Stimulated activated CD4-positive, alpha-beta T cell treated with anti-CD3 and anti-CD28 coated beads, Interleukin-4, amount 100 ng/mL, for 4 hours (primary cell): Measurements from ENCODE around the gene USP10.

Experiments
- DNase-seq, 2 experiments: peaks; one replicate each; pipeline ENCODE4 v3.0.0-alpha.2; 2020

The USP10 gene

DNA sequence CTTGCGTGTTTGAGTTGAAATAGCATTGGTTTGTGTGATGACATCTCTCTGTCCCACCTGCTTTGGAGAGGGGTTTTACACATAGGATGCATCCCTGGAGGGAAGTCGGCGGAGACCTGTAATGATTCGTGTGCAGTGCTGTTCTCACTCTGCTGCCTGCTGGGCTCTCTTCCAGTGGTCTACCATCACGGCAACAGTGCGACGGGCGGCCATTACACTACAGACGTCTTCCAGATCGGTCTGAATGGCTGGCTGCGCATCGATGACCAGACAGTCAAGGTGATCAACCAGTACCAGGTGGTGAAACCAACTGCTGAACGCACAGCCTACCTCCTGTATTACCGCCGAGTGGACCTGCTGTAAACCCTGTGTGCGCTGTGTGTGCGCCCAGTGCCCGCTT lies 78.9 kb downstream of the USP10 start:
- no peak for DNase-seq

DNA sequence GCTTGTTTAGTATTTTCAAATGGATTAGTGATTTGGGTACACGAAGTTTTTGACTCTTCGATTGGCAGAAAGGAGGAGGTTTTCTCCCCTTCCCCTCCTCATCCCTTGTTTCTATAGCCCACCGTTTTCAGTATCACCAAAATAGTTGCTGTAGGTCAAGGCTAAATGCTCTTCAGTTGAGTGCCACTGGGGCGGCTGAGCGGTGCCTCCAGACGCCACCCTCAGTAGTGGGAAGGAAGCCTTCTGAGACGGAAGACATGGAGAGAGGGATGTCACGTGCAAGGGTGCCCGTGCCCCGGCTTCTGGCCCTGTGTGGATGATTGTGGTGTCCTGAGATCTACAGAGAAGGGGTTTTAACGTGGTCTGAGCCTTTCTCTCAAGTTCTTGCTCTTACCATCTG lies 80.3 kb downstream of the USP10 start:
- DNase-seq = no peak

DNA sequence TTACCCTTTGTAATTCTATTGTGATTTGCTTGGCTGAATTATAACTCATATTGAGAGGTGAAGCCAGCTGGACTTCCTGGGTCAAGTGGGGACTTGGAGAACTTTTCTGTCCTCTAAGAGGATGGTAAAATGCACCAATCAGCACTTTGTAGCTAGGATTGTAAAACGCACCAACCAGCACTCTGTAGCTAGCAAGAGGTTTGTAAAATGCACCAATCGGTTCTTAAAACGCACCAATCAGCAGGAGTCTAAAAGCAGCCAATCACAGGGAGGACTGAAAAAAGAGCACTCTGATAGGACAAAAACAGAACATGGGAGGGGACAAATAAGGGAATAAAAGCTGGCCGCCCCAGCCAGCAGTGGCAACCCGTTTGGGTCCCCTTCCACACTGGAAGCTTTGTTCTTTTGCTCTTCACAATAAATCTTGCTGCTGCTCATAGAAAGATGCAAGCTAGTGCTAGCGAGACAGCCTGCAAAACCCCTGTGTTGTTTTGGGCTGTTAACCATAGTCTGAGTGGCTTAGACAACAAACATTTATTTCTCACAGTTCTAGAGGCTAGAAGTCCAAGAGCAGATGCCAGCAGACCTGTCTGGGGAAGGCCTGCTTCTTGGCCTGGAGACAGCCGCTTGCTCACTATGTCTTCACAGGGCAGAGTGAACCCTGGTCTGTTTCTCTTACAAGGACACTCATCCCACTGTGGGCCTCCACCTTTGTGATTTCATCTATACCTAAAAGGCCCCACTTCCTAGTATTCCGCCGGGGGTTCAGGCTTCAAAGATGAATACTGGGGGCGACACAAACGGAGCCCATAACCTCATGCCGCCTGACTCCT lies 81.0 kb downstream of the USP10 start:
- DNase-seq = no peak

DNA sequence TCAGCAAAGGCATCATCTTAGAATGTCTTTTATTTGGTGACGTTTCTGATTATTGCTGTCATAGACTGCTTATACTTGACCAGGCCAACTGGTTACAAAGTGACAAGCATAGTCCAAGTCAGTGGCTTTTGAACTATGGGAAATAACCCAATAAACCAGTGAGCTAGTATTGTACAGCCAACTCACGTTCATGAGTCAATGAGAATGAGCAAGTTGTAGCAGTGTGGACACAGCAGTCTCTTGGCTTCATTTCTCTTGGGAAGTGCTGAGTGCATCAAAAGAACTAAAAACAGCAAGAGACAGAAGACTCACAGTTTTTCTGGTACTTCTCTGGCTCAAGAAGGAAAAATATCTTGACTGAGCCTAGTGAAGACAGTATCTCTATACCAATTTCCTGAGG lies 83.0 kb downstream of the USP10 start:
- no peak for DNase-seq

DNA sequence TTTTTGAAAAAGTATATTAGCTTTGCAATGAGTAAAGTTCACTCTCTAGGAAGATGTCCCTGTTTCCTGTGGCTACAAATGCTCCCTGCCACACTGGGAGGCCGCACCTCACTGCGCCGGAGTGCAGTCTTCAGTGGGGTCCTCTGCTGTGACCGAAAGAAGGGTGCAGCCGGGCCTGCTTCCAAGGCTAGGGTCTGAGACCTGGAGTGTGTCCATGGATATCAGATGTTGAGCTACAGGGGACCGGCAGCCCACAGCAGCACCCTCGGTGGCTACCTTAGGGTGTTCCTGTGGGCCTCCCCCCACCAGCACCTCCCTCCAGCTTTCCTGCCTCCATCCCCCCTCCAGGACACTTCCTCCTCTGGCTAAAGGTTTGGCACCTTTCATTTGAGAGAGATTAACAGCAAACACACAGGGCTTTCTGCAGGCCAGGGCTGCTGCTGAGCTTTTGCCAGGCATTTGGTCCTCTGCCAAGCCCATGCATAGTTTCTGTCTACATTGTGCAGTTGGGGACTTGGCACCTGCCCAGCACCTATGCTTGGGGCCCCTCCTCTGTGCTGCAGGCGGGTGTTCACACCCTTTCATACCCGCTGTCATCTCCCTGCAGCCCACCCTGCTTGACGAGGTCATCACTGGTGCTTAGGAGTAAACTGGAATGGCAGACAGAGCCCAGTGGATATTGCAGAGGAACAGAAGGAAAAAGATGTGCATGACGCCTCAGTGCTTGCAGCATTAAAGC lies 86.2 kb downstream of the USP10 start:
- no peak for DNase-seq

DNA sequence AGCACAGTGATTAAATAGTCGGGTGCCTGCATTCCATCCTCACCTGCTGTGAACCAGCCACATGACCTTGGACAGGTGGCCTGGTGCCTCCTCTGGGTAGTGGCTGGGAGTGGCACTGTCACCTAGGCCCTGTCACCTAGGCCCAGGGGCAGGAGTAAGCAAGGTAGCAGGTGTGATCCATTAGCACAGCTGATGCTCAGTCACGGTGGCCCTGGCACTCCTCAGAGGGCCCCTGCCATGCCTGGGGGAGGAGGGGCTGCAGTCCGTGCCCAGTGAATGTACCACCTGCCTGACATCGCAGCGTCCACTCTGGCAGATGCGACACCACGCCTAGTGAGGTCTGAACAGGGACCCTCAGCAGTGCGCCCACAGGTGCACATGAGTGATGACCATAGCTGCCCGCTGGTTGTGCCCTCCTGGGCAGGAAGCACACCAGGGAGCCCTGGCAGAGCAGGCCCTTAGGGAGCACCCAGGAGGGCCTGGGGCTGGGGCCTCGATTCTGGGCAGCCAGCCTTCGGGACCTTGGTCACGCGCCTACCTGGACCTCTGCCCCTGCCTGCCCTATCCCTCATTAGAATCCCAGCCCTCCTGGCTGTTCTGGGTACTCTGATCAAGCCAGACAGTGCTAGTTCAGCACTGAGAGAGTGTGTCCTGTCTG lies 86.9 kb downstream of the USP10 start:
- no peak for DNase-seq

DNA sequence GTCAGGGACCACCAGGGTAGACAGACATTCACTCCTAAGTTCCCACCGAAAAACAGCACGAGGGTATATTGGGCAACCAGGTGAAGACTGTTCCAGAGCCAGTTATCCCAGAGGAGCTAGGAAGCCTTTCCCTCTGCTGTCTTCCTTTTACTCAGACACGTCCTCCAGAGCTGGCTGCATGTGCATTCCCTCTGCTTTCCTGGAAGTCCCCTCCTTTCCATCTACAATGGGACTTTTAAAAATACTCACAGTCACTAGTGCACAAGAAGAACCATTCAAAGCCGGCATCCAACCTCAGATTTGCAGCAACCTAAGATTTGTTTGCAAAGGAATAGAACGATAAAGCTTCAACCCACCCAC lies 87.4 kb downstream of the USP10 start:
- no peak for DNase-seq

DNA sequence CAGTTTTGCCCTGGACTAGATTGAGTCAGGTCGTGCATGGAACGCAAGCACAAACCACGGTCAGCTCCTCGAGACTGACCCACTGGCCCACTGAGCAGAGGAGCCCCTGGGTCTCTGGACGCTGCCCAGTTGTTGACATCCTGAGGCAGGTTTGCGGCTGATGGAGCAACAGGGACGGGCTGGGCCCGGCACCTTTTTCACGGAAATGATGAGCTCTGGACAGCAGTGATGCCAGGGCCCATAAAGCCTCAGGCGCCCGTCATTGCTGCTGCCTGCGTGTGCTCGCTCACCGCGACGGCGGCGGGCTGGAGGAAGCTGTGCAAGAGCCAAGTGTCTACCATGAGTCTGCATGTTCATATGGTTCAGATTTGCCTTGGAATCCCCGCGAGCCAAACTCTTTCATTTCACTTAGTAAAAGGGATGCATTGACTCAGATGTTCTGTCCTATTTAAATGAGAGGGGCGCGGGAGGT lies 89.2 kb downstream of the USP10 start:
- DNase-seq = no peak

DNA sequence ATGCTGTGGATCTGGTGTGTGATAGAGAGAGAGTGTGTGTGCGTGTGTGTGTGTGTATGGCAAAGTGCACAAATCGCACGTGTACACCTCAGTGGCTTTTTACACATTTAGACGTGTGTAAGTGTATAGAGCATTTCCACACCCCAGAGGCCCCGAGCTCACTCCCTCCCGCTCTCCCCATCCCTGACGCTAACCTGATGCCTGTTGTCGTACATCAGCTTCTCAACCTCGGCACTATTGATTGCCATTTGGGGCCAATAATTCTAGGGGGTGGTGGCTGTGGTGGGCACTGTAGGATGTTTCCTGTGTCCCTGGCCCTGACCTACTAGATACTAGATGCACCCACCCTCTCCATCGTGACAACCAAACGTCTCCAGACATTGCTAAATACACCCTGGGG lies 89.6 kb downstream of the USP10 start:
- no peak for DNase-seq

DNA sequence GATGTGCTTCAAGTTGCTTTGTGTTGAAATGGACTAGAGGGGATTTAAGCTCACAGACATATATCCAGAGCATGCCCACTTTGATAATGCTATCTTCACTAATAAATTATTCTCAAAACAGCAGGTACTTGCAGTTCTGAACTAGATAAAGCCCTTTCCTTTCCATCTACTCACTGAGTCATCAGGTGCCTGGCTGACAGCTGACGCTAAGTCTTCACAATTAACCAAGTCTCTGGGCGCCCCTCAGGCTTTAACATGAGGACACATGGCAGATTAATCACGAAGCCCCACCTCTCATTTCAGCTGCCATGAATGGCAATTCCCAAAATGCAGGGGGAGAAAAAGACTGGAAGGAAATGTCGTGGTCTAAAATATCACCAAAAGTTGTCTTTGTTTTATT lies 90.5 kb downstream of the USP10 start:
- DNase-seq = no peak

DNA sequence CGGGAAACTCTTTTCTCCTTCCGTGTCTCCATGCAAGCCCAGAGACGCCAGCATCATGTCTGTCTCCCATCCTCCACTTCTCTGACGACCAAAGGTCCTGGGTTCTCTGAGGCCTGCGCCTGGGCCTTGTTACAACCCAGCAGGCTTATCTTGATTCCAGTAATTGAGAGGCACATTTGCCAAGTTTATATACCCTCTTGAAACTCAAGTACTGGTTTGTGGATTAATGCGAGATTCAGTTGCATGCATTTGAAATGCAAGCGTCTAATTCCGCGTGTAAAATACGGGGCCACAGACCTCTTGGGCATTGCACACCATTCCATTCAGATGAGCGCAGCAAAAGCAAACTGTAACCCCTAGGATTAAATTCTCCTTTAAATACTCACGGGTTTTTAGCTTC lies 91.3 kb downstream of the USP10 start:
- DNase-seq = no peak

DNA sequence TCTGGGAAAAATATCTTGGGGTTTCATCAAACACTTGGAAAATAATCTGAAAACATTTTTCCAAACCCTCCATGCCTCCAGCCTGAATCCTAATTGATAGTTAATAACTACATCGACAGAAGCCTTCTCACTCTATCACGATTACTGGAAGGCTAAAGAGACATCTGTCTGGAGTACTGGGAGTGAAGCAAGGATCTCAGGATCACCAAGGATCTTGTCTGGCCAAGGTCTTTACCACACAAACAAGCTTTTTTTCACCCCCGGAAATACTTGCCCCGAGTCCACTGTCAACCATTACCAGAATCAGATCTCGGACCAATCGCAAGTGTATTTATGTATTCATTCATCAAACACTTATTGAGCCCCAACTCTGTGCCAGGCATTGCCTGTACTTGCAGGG lies 91.7 kb downstream of the USP10 start:
- DNase-seq = no peak

DNA sequence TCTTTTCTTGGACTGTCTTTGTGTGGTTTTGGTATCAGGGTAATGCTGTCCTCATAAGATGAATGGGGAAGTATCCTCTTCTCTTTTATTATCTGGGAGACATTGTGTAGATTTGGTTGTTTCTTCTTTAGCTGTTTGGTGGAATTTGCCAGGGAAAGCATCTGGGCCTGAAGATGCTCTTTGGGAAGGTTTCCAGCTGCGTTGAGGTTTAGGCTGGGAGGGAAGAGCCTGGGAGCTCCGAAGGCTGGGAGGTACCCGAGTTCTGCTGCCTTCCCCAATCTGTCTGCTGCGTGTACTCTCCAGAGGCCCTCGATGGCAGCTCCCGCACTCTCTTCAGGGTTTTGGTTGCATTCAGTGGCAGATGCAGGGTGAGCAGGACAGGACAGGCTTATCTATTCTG lies 94.4 kb downstream of the USP10 start:
- no peak for DNase-seq

DNA sequence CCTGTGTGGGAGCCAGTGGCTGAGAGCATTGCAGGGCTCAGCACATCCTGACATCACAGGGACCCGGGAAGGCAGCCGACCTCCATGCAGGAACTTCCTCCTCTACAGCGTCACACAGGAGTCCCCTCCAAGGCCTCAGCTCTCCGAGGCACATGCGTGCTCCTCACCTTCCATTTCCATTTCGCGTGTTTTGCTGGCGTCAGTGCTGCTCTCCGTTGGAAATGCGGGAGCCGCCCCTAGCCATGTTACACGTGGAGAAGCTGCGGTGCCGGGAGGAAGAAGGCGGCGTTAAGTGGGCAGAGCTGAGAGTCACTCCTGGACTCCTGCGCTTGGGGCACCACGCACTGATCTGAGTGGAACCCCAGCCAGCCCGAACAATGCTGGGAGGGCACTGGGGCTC lies 94.8 kb downstream of the USP10 start:
- DNase-seq = no peak

DNA sequence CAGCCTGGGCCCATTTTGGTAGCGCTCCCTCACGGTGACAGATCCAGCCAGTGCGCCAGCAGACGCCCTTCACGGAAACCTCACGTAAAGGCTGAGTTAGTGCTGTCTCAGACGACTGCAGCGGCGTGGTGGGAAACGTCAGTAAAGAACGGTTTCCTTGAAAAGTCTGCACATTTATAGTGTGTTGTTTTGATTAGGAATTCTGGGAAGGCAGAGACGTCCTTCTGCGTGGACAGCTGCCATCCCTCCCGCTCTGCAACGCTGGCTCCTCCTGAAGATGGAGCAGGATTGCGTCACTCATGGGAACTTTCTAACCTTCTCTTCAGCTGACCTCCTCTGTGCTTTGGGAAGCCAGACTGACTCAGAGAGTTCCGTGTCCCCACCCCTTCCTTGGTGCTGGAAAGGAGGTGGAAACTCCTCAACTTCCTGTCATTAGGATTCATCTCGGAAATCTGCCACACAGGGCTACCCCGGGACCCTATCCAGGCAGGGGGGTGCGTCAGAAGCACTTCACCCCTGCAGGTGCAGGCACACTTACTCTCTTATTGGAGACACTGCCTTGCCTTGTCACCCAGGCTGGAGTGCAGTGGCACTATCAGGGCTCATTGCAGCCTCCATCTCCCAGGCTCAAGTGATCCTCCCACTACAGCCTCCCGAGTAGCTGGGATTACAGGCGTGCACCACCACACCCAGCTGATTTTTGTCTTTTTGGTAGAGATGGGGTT lies 95.7 kb downstream of the USP10 start:
- DNase-seq = no peak

DNA sequence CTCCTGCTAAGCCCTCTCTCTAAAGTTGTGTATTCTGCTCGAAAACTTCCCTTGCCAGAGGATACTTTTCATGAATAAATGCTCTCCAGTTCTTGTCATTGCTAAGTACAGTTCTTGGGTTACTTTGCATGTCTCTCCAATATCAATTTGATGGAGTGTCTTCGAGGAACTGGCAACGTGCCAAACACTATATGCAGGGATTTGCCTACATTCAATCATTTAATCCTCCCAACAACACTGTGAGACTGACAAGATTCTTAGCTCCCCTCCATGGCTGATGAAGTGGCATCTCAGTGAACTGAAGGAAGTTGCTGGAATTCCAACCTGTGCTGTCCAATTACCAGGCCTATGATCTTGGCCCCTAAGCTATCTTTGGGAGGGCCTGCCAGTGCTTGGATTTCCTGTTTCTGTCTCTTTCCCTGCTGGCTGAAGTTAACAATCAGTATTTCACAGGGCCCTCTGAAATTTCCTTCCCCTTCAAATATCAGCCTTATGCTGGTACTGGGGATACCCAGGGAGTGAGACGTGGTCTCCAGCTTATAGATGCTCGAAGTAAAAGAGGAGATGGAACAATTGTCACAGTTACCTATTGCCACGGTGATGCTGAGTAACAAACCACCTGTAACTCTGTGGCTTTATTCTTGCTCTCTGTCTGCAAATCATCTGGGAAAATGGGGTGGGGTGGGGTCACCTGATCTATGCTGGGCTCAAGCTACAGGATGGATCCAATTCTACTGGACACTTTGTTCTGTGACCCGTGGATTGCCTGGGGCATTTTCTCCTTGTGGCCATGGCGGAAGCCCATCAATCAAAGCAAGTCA lies 100.6 kb downstream of the USP10 start:
- no peak for DNase-seq

DNA sequence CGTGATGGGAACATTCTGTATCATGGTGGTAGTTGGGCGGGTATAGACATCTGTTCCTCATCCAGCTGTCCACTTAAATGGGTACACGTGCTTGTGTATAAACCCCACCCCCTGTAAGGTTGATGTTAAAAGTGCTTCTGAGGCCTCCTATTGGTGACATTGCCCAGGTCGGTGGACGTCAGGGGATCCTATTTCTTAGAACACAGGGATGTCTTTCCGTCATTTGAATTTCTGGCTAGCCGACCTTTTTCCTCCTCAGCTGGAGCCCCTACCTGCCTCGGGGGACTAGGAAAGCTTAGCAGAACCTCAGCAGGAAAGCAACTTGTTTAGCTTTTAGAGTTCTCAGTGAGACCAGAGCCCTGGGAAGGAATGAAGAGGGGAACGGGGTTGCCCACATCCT lies 103.3 kb downstream of the USP10 start:
- no peak for DNase-seq

DNA sequence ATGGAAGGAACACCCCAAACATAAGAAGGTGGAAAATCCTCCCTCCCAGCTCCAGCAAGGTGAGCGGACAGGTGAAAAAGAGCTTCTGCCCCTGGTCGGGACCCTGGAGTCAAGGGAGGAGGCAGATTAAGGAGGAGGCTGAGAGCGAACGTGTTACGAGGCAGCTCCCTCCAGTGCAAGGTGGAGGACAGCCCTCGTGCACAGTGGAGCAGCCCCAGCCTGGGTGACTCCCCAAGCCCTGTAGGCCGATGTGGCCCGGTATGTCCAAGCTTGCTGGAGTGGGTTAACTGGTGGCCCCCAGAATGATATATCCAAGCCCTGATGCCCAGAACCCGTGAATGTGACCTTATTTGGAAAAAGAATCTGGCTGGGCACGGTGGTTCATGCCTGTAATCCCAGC lies 104.5 kb downstream of the USP10 start:
- DNase-seq = no peak

DNA sequence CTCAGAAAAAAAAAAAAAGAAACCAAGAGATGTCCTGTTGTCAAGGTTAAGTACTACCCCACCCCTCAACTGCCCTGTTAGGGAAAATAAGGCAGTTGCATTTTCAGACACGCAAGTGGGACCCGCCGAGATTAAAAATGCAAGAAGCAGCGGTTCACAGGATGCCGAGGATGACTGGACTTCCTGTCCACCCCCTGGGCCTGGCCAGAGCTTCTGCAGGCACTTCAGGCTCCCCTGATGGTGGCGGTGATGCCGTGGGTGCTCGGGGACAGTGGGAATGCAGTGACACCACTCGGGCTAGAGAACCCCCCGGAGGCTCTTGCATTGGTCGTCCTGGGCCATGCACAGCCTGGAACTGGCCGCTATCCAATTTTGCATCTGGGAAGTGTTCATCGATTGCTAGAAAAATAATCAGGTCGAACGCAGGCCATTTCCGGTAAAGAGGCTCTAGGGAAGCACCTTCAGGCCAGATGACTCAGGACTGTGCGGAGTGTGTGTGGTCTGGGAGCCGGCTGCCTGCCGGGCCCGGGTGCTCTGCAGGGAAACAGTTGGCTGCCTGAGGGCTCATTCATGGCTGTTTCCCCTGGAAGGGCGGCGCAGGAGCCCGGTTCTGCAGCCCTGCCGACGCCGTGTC lies 106.6 kb downstream of the USP10 start:
- DNase-seq = no peak

DNA sequence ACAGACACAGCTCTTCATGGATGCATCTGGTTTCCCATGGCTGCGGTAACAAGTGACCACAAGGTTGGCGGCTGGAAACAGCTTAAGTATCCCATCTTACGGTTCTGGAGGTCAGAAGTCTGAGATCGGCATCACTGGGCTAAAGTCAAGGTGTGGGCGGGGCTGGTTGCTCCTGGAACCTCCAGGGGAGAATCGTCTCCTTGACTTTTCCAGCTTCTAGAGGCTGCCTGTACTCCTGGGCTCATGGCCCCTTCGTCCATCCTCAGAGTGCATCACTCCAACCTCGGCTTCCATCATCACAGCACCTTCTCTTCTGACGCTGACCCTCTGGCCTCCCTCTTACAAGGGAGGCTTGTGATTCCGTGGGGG lies 107.1 kb downstream of the USP10 start:
- no peak for DNase-seq

DNA sequence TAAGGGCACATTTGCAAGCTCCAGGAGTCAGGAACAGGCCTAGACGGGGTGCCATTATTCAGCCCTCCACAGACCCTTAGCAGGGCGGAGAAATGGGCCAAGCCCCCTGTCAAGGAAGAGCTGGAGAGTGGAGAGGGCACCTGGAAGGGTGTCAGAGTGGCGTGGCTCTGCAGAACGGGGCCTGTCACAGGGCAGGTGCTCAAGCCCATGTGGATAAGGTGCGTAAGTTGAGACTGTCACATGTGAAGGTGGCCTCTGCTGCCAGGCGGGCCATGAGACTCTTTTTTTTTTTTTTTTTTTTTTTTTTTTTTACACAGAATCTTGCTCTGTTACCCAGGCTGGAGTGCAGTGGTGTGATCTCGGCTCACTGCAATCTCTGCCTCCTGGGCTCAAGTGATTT lies 108.0 kb downstream of the USP10 start:
- no peak for DNase-seq

DNA sequence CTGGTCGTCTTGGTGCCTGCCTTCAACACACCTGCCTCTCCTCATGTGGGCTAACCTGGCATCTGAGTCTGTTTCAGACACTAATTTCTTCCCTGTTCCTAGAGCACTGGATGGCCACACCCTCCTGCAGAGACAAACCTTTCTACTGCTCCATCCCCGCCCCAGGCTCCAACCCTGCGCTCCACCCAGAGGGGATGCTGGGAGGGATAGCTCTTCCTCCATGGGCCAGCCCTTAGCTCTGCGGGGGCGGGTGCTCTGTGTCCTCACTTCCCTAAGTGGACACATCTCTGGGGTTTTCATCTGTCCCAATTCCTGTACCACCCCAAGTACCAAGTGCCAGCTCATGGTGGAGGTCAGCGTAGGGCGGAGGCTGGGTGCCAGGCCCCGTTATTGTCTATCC lies 109.0 kb downstream of the USP10 start:
- DNase-seq = no peak
